Measurements from ENCODE around the gene CAB39.
"Not testable (repeated sequence)": the region's sequence is repeated elsewhere in the genome, so short reads cannot be mapped to it uniquely, and the experiment has no call there.

CAB39 gene

GRCh38 chr2:230695551-230695950 lies 17.1 kb upstream of the CAB39 start:
- Histone ChIP-seq H3K27me3 (ENCODE audit: control insufficient read depth, insufficient read depth, low read length) (no peaks in the 10 kb centered on the region), H3K27ac (ENCODE audit: low read length) (no peak overlapping the region), H3K4me3 (ENCODE audit: low read length) (no peak overlapping the region), H3K9me3 (ENCODE audit: control insufficient read depth, insufficient read depth, low read length) (no peaks in the 10 kb centered on the region), H3K4me1 (ENCODE audit: control insufficient read depth, insufficient read depth, low read length) (no peaks in the 10 kb centered on the region), H3K36me3 (ENCODE audit: control insufficient read depth, insufficient read depth, low read length) (no peaks in the 10 kb centered on the region)
- DNase-seq (ENCODE audit: low read depth, low spot score): no peak
- WGBS (ENCODE audit: insufficient coverage, insufficient read length): no CpG with 5 or more reads among the region's 6 CpGs

DNA sequence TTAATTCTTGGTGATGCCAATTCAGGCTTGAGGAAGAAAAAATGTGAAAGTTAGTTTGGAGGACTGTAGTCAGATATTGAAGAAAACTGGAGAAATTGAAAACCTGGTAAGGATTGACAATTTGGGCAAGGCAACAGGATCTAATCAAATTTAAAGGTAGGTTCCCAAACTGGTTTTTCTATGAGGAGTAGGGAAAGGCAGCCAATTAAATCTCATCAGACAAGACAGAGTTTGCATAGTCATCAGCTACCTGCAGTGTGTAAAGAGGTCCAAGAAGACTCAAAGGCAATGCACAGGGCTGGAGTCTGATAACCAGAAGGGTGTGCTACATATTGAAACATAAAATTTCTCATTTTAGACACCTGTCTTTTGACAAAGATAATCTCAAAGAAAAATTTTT lies 16.0 kb upstream of the CAB39 start:
- no peaks in the 10 kb centered on the region for H3K27me3 ChIP-seq (ENCODE audit: control insufficient read depth, insufficient read depth, low read length)
- no peak overlapping the region for H3K27ac ChIP-seq (ENCODE audit: low read length)
- no peak for DNase-seq (ENCODE audit: low read depth, low spot score)
- H3K36me3 ChIP-seq (ENCODE audit: control insufficient read depth, insufficient read depth, low read length): no peaks in the 10 kb centered on the region
- no peaks in the 10 kb centered on the region for H3K9me3 ChIP-seq (ENCODE audit: control insufficient read depth, insufficient read depth, low read length)
- no peak overlapping the region for H3K4me3 ChIP-seq (ENCODE audit: low read length)
- no peaks in the 10 kb centered on the region for H3K4me1 ChIP-seq (ENCODE audit: control insufficient read depth, insufficient read depth, low read length)

DNA sequence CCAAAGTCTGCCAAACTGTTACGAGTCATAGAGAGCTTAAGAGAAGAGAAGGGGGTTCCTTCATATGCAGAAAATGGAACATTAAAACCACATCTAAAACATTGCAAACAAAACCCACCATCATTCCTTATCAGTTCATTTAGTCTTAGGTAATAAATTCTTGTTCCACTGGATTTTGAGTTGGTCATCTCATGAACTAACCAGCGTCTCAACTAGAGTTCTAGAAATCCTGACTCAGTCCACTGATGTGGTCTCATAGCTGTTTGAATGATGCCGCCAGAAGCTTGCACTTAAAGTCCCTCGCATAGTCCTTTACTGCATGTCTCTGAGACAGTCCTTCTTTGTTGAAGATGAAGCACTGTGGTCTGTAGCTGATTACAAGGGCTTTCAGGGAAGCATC lies 15.0 kb upstream of the CAB39 start:
- H3K27me3 ChIP-seq (ENCODE audit: control insufficient read depth, insufficient read depth, low read length): no peaks in the 10 kb centered on the region
- H3K4me3 ChIP-seq (ENCODE audit: low read length): no peak overlapping the region

GRCh38 chr2:230698753-230699152 lies 13.9 kb upstream of the CAB39 start:
- not testable (repeated sequence) for H3K36me3 ChIP-seq (ENCODE audit: control insufficient read depth, insufficient read depth, low read length); H3K27ac ChIP-seq (ENCODE audit: low read length); H3K9me3 ChIP-seq (ENCODE audit: control insufficient read depth, insufficient read depth, low read length); DNase-seq (ENCODE audit: low read depth, low spot score); H3K4me1 ChIP-seq (ENCODE audit: control insufficient read depth, insufficient read depth, low read length); H3K27me3 ChIP-seq (ENCODE audit: control insufficient read depth, insufficient read depth, low read length); H3K4me3 ChIP-seq (ENCODE audit: low read length)
- no CpG with 5 or more reads among the region's 3 CpGs for WGBS (ENCODE audit: insufficient coverage, insufficient read length)

More for the DNA sequence above, 15.0 kb upstream of the CAB39 start:
- Histone ChIP-seq H3K9me3 (ENCODE audit: control insufficient read depth, insufficient read depth, low read length) (no peaks in the 10 kb centered on the region), H3K27ac (ENCODE audit: low read length) (no peak overlapping the region), H3K36me3 (ENCODE audit: control insufficient read depth, insufficient read depth, low read length) (no peaks in the 10 kb centered on the region), H3K4me1 (ENCODE audit: control insufficient read depth, insufficient read depth, low read length) (no peaks in the 10 kb centered on the region)
- no peak for DNase-seq (ENCODE audit: low read depth, low spot score)
- WGBS (ENCODE audit: insufficient coverage, insufficient read length): no CpG with 5 or more reads among the region's 4 CpGs

GRCh38 chr2:230700447-230700846 lies 12.2 kb upstream of the CAB39 start:
- no peaks in the 10 kb centered on the region for H3K4me1 ChIP-seq (ENCODE audit: control insufficient read depth, insufficient read depth, low read length)
- H3K4me3 ChIP-seq (ENCODE audit: low read length): no peak overlapping the region
- no peaks in the 10 kb centered on the region for H3K9me3 ChIP-seq (ENCODE audit: control insufficient read depth, insufficient read depth, low read length)
- H3K36me3 ChIP-seq (ENCODE audit: control insufficient read depth, insufficient read depth, low read length): no peaks in the 10 kb centered on the region
- H3K27ac ChIP-seq (ENCODE audit: low read length): no peak overlapping the region
- H3K27me3 ChIP-seq (ENCODE audit: control insufficient read depth, insufficient read depth, low read length): no peaks in the 10 kb centered on the region
- no peak for DNase-seq (ENCODE audit: low read depth, low spot score)

GRCh38 chr2:230701308-230701707 lies 11.3 kb upstream of the CAB39 start:
- no peaks in the 10 kb centered on the region for H3K36me3 ChIP-seq (ENCODE audit: control insufficient read depth, insufficient read depth, low read length)
- H3K9me3 ChIP-seq (ENCODE audit: control insufficient read depth, insufficient read depth, low read length): no peaks in the 10 kb centered on the region
- H3K4me1 ChIP-seq (ENCODE audit: control insufficient read depth, insufficient read depth, low read length): no peaks in the 10 kb centered on the region
- H3K27ac ChIP-seq (ENCODE audit: low read length): no peak overlapping the region
- no CpG with 5 or more reads among the region's 3 CpGs for WGBS (ENCODE audit: insufficient coverage, insufficient read length)
- H3K4me3 ChIP-seq (ENCODE audit: low read length): no peak overlapping the region
- H3K27me3 ChIP-seq (ENCODE audit: control insufficient read depth, insufficient read depth, low read length): no peaks in the 10 kb centered on the region
- no peak for DNase-seq (ENCODE audit: low read depth, low spot score)

DNA sequence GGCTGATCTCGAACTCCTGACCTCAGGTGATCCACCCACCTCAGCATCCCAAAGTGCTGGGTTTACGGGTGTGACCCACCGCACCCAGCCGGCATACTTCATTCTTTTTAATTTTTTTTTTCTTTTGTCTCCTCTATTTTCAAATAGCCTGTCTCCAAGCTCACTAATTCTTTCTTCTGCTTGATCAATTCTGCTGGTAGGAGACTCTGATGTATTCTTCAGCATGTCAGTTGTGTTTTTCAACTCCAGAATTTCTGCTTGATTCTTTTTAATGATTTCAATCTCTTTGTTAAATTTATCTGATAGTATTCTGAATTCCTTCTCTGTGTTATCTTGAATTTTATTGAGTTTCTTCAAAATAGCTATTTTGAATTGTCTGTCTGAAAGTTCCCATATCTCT lies 10.2 kb upstream of the CAB39 start:
- H3K4me1 ChIP-seq (ENCODE audit: control insufficient read depth, insufficient read depth, low read length); H3K27ac ChIP-seq (ENCODE audit: low read length); H3K27me3 ChIP-seq (ENCODE audit: control insufficient read depth, insufficient read depth, low read length); DNase-seq (ENCODE audit: low read depth, low spot score); H3K9me3 ChIP-seq (ENCODE audit: control insufficient read depth, insufficient read depth, low read length); H3K36me3 ChIP-seq (ENCODE audit: control insufficient read depth, insufficient read depth, low read length); H3K4me3 ChIP-seq (ENCODE audit: low read length): not testable (repeated sequence)
- WGBS (ENCODE audit: insufficient coverage, insufficient read length): no CpG with 5 or more reads among the region's 4 CpGs

DNA sequence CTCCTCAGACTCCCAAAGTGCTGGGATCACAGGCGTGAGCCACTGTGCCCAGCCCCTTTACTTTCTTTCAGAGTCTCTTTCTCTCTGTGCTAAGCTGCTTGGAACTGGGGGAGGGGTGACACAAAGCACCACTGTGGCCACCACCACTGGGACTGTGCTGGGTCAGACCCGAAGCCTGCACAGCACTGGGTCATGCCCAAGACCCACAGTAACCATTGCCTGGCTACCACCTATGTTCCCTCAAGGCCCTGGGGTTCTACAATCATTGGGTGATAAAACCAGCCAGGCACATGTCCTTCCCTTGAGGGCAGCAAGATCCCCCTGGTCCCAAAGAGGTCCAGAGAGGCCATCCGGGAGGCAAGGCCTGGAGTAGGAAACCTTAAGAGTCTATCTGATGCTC lies 9.1 kb upstream of the CAB39 start:
- WGBS (ENCODE audit: insufficient coverage, insufficient read length): no CpG with 5 or more reads among the region's 3 CpGs

DNA sequence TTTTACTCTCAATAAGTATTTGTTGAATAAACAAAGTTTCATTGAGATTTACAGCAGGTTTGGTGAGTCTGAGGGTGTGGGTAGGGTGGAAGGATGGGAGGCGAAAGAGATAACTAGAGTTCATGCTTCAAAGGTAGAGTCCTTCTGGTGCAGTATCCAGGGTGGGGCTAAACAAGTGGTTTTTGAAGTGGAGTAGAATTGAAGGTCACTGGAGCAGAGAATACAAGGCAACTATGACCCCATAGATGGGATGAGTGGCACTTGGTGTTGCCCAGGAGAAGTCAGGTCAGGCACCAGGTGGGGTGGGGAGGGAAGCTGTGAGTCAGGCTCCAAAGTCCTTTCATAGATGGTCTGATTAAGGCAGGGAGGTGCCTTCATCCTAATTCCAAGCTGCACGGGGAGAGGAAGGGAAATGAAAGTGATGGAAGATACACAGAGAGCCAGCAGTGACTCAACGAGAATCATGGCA lies 6.6 kb upstream of the CAB39 start:
- Histone ChIP-seq H3K27me3 (ENCODE audit: control insufficient read depth, insufficient read depth, low read length) (no peaks in the 10 kb centered on the region), H3K27ac (ENCODE audit: low read length) (no peak overlapping the region), H3K9me3 (ENCODE audit: control insufficient read depth, insufficient read depth, low read length) (no peaks in the 10 kb centered on the region), H3K36me3 (ENCODE audit: control insufficient read depth, insufficient read depth, low read length) (no peaks in the 10 kb centered on the region), H3K4me3 (ENCODE audit: low read length) (no peak overlapping the region), H3K4me1 (ENCODE audit: control insufficient read depth, insufficient read depth, low read length) (no peaks in the 10 kb centered on the region)
- WGBS (ENCODE audit: insufficient coverage, insufficient read length): 100% methylated on average over 1 of the region's 3 CpGs
- DNase-seq (ENCODE audit: low read depth, low spot score): no peak

More for the DNA sequence above, 9.1 kb upstream of the CAB39 start:
- no peak for DNase-seq (ENCODE audit: low read depth, low spot score)
- Histone ChIP-seq H3K27ac (ENCODE audit: low read length) (no peak overlapping the region), H3K9me3 (ENCODE audit: control insufficient read depth, insufficient read depth, low read length) (no peaks in the 10 kb centered on the region), H3K4me3 (ENCODE audit: low read length) (no peak overlapping the region), H3K27me3 (ENCODE audit: control insufficient read depth, insufficient read depth, low read length) (no peaks in the 10 kb centered on the region), H3K36me3 (ENCODE audit: control insufficient read depth, insufficient read depth, low read length) (no peaks in the 10 kb centered on the region), H3K4me1 (ENCODE audit: control insufficient read depth, insufficient read depth, low read length) (no peaks in the 10 kb centered on the region)

GRCh38 chr2:230706966-230707365 lies 5.7 kb upstream of the CAB39 start:
- Histone ChIP-seq H3K9me3 (ENCODE audit: control insufficient read depth, insufficient read depth, low read length) (no peaks in the 10 kb centered on the region), H3K4me3 (ENCODE audit: low read length) (no peak overlapping the region), H3K4me1 (ENCODE audit: control insufficient read depth, insufficient read depth, low read length) (no peaks in the 10 kb centered on the region), H3K36me3 (ENCODE audit: control insufficient read depth, insufficient read depth, low read length) (no peaks in the 10 kb centered on the region), H3K27me3 (ENCODE audit: control insufficient read depth, insufficient read depth, low read length) (no peaks in the 10 kb centered on the region), H3K27ac (ENCODE audit: low read length) (no peak overlapping the region)
- DNase-seq (ENCODE audit: low read depth, low spot score): no peak
- no CpG with 5 or more reads among the region's 8 CpGs for whole genome bisulfite sequencing (ENCODE audit: insufficient coverage, insufficient read length)

- H3K4me1 ChIP-seq (ENCODE audit: control insufficient read depth, insufficient read depth, low read length): no peaks in the 10 kb centered on the region
- no peaks in the 10 kb centered on the region for H3K9me3 ChIP-seq (ENCODE audit: control insufficient read depth, insufficient read depth, low read length)
- no CpG with 5 or more reads among the region's 7 CpGs for WGBS (ENCODE audit: insufficient coverage, insufficient read length)
- no peak overlapping the region for H3K4me3 ChIP-seq (ENCODE audit: low read length)
- DNase-seq (ENCODE audit: low read depth, low spot score): no peak
- no peaks in the 10 kb centered on the region for H3K27me3 ChIP-seq (ENCODE audit: control insufficient read depth, insufficient read depth, low read length)
- H3K36me3 ChIP-seq (ENCODE audit: control insufficient read depth, insufficient read depth, low read length): no peaks in the 10 kb centered on the region
- H3K27ac ChIP-seq (ENCODE audit: low read length): no peak overlapping the region
These were observed 4.4 kb upstream of the CAB39 start for GRCh38 chr2:230708204-230708603.

Data from iPS DF 6.9 (cell line).